Dermis blood vessel endothelial cell (primary cell): ENCODE results near the gene SCYGR8. TPM values are rescaled to one million over a fixed set of nuclear protein-coding genes. Genes with fewer than 3 reads are reported as not detected.
"Not testable (repeated sequence)": the region's sequence is repeated elsewhere in the genome, so short reads cannot be mapped to it uniquely, and the experiment has no call there.

Source experiments
- DNase-seq: peaks from one replicate; pipeline ENCODE4 v3.0.0; 2010
- total RNA-seq: library from RNA; depleted of rRNA; stranded (reverse); fragments of >200 nt; gene quantifications from 2 replicates; pipeline ENCODE4 v1.2.3, GENCODE V29; 2014

Gene SCYGR8
- not detected in 2 replicates for total RNA-seq

GRCh38 chr2:227745594-227745993 lies at the start of gene SCYGR8:
Gene SCYGR8, plus strand, starts transcription at chr2:227745894. Its CDS starts 0 bp downstream, at chr2:227745894.
- no peak for DNase-seq

- DNase-seq, result no peak
Measured at GRCh38 chr2:227696990-227697679, 48.6 kb upstream of the SCYGR8 start.

- DNase-seq, result no peak
Measured at GRCh38 chr2:227701556-227701955, 44.1 kb upstream of the SCYGR8 start.

- DNase-seq, result no peak
Measured at GRCh38 chr2:227703280-227703732, 42.4 kb upstream of the SCYGR8 start.

- no peak for DNase-seq
Measured at GRCh38 chr2:227703961-227704360, 41.7 kb upstream of the SCYGR8 start.

GRCh38 chr2:227706859-227707258 lies 38.8 kb upstream of the SCYGR8 start:
- DNase-seq, result no peak

GRCh38 chr2:227707390-227707789 lies 38.3 kb upstream of the SCYGR8 start:
- DNase-seq, result no peak

GRCh38 chr2:227710986-227711385 lies 34.7 kb upstream of the SCYGR8 start:
- no peak for DNase-seq

GRCh38 chr2:227713291-227713690 lies 32.4 kb upstream of the SCYGR8 start:
- DNase-seq, result no peak

GRCh38 chr2:227716501-227716900 lies 29.2 kb upstream of the SCYGR8 start:
- no peak for DNase-seq

GRCh38 chr2:227717687-227718567 lies 27.8 kb upstream of the SCYGR8 start, which contains the start of gene SLC19A3:
Gene SLC19A3, minus strand, starts transcription at chr2:227718028. Its CDS starts 15,710 bp downstream, at chr2:227702318.
- DNase-seq, result peak; percentile 69

- DNase-seq, result no peak
Measured at GRCh38 chr2:227719641-227720040, 26.1 kb upstream of the SCYGR8 start.

GRCh38 chr2:227720680-227721079 lies 25.0 kb upstream of the SCYGR8 start:
- DNase-seq, result no peak

- not testable (repeated sequence) for DNase-seq
Measured at GRCh38 chr2:227722821-227723220, 22.9 kb upstream of the SCYGR8 start.

GRCh38 chr2:227724394-227725039 lies 21.2 kb upstream of the SCYGR8 start, which contains the start of gene SCYGR6:
Gene SCYGR6, minus strand, starts transcription at chr2:227724757. Its CDS starts 0 bp downstream, at chr2:227724757.
- no peak for DNase-seq

GRCh38 chr2:227728035-227728434 lies 17.7 kb upstream of the SCYGR8 start, which contains the start of gene SCYGR7:
Gene SCYGR7, plus strand, starts transcription at chr2:227728335. Its CDS starts 0 bp downstream, at chr2:227728335.
- DNase-seq, result no peak

GRCh38 chr2:227739351-227739750 lies 6.3 kb upstream of the SCYGR8 start:
- DNase-seq, result no peak

- peak; percentile 28 for DNase-seq
Measured at GRCh38 chr2:227740705-227741104, 5.0 kb upstream of the SCYGR8 start.

- DNase-seq, result peak; percentile 29
Measured at GRCh38 chr2:227748079-227748478, 2.4 kb downstream of the SCYGR8 start.

GRCh38 chr2:227756261-227756660 lies 10.6 kb downstream of the SCYGR8 start:
- DNase-seq, result not testable (repeated sequence)

GRCh38 chr2:227759411-227760118 lies 13.9 kb downstream of the SCYGR8 start:
- DNase-seq, result no peak
